GM21576 (cell line): ENCODE measurements around the gene LRMDA.
A peak's percentile ranks its signal among the peaks of the same experiment; 100 is the strongest.
"Not testable (repeated sequence)": the region's sequence is repeated elsewhere in the genome, so short reads cannot be mapped to it uniquely, and the experiment has no call there.

Experiments
- ATAC-seq: cut with Tn5 transposase; IDR thresholded peaks from one replicate; pipeline ENCODE4 v1.9.1; 2021; ENCODE audit warnings: mild to moderate bottlenecking, moderate library complexity; ENCODE audit not compliant: unreplicated experiment

Gene LRMDA

DNA sequence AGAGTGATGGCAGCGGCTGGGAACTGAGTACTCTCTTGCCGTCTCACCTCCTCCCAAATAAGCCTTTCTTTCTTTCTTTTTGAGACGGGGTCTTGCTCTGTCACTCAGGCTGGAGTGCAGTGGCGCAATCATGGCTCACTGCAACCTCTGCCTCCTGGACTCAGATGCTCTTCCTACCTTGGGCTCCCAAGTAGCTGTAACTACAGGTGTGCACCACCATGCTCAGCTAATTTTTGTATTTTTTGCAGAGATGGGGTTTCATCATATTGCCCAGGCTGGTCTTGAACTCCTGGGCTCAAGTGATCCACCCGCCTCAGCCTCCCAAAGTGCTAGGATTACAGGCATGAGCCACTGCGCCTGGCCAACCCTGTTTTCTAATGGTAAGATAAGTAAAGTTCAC lies 174.4 kb downstream of the LRMDA start:
- not testable (repeated sequence) for ATAC-seq

DNA sequence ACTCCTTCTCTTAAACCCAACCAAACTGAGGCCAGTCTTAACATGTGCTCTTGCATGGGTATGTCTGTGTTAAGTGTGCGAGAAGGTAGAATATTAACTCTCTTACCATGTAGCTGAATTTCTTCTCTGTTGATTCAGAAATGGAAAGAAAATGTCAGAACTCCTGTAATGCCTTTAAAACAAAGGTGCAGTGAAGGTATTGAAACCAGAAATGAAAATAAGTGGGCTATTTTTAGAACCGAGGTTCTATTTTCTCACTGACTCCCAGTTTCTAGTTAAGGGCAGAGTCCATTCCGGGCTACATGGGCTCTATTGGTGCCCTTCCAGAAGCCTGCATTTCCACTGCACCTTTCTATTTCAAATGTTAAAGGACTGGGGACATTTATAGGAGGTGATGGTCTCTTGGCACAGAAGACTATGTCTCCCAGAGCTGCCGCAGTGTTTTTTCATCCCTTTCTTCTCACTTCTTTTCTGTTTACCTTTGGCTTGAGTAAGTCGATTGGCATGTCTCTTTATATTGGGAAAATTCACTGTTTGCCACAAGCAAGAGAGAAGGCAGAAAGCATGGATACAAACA lies 174.9 kb downstream of the LRMDA start:
- ATAC-seq = peak; percentile 62

DNA sequence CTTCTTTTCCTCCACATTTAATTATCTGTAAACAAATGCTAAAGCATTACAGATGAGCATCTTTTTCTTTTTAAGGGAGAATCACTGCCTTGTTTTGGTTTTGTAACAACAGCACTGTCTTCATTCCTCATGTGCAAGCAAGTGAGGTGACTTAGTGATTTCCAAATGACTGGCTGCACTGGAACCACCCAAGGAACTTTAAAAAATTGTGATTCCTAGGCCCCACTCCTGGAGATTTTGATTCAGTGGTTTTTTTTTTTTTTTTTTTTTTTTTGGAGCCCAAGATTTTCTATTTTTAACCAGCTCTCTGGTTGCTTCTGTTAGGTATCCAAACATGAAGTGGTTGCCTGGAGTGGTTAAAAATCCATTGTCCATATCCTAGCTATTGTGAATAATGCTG lies 176.2 kb downstream of the LRMDA start:
- no peak for ATAC-seq

DNA sequence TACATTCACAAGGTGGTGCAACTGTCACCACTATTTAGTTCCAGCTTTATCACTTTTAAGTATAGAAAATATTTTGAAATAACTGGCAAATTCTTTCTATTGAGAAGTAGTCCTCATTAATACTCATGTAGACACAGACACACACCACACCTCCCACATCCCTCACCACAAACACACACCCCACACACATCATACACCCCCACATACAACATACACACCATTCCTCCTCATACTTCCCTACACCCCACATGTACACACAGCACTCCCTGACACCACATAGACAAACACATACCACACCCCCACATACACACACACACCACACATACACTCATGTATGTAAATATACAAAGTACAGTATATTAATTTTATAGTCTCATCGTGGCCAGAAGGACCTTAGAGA lies 178.8 kb downstream of the LRMDA start:
- ATAC-seq = no peak

DNA sequence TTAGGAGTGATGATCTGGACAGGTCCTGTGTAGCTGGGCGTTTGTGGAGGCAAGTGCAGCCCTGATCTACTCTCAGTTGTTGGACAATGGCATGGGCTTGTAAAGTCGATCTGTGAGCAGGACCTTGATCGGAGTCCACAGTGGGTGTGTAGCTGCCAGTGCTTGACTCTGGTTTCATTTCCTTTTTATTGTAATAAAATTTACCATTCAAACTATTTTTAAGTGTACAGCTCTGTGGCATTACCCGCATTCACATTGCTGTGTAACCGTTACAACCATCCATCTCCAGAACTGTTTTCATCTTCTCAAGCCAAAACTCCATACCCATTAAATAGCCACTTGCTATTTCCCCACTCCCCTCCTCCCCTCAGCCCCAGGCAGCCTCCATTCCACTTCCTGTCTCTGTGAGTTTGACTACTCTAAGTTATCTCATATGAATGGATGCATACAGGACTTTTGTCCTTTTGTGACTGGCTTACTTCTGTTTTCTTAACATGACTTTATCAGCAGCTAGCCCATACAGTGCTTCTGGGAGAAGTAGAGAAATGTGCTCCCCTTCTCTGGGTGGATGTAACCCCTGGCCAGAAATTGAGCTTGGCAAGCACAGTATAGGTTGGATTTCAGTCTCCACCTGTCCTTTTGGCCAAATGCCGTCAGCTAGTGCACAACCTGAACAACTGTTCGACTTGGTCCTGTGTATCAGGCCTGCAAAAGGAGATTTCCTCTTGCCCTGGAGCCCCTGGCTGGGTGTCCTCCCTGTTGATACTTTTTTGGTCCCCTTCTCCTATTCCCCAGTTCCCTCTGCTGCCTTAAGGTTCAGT lies 180.0 kb downstream of the LRMDA start:
- peak; percentile 46 for ATAC-seq

DNA sequence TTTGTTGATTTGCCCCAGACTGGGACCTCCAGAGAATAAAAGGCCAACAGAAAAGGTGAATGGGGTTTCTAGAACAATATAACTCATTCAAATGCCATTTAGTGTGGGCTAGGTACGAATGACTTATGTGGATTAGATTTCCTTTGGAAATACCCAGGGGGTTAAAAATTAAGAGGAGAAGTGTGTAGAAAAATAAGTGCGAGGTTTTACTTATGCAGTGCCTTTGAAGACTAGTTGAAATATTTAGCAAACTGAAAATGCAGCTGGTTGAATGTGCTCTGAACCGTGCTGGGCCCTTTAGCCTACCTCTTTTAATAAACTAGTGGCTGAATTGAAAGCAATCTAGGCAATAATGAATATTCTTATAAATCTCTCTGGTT lies 180.6 kb downstream of the LRMDA start:
- ATAC-seq = no peak

DNA sequence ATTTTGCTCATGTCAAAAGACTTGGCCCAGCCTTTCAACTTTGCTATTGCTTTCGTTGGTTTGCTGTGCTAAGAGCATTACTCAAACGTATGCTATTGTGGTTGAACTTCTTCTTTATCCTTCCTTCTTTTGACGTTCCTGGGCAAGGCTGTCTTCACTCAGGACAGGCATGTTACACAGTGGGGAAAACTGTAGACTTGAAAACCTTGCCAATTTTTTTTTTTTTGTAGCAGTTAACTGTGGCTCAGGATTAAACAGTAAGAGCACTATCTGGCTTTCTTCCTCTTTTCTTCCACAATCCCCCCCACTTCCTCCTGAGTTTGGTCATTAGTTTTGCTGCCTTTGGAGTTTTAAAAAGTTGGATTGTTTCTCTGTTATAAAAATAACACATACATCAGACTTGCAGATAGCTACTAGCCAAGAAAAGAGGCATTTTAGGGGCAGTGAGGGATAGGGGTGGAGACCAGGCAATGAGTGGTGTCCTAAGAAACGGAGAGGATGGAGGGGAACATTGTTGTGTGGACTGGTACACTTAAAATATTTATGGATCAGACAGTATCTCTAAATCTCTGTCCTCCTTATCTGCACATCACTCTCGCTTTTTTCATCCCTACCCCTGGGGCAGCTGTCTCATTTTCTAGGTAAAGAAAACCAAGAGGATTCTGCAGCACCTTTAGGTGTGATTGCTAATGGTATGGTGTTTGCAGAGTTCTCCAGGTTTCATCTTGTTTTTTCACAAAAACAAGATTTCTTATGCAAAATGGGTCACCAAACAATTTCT lies 181.7 kb downstream of the LRMDA start:
- no peak for ATAC-seq

DNA sequence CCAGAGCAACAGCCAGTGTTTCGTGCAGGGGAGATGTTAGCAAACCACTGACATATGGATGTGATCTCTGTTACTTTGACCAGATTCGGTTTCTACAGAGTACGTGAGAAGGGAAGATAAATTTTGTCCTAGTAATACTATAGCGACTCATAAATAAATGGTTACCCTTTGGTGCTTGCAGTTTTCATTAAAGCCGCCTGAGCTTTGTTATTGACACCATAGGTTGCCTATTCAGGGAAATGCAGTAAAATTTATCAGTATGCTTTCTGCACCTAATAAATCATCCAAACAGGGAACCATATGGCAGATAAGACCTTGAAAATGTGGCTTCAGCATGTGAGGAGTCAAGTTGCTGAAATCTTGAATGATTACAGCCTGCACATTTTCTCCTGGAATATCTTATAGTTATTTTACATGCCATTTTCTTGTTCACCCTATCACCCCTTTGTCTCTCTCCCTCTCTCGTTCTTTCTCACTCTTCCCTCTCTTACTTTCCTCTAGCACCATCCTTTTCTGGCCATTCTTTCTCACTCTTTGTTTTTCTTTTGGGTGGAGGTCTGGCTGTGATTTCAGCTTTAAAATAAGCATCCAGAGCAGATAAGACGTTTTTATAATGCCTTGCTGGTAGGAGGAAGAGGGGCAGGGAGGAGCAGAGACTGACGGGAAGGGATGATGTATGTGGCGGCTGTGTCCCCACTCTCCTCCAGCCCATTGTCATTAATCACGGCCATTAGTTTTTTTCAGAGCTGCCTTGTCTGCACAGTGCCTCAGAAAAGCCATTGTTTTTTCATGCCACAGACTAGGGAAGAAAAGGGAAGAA lies 182.5 kb downstream of the LRMDA start:
- ATAC-seq = no peak

DNA sequence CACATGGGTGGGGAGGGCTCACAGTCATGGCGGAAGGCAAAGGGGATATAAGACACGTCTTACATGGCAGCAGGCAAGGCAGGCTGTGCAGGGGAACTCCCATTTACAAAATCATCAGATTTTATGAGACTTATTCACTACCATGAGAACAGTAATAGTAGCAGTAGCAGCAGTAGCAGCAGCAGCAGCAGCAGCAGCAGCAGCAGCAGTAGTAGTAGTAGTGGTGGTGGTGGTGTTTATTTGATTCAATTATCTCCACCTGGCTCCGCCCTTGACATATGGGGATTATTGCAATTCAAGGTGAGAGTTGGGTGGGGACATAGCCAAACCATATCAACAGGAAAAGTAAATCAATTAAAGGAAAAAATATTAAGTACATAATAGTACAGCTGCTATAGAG lies 184.7 kb downstream of the LRMDA start:
- ATAC-seq = no peak

DNA sequence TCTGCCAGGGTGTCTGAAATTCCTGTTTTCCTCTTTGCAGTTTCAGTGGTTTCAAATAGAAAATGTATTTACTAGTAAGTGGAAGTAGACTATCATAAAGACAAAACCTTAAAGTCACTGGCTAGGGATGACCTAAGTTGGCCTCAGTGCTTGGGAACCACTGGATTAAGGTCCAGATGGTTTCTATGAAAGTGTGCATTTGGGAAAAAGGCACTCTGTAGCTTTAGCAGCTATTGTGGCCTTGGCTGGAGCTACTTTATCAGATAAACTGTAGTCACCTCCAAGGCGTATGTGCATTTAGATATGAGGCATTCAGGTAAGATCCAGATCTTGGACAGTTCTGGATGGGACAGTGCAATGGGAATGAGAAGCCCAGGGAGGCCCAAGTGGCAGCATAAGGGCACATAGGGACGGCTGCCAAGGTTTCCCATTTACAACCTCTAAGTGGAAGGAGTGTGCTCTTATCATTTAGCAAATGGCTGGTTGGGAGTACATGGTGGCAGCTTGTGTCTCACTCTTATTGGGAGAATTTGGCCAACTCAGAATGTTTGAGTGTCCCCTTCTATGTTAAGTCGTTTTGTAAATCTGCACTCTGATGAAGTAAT lies 185.6 kb downstream of the LRMDA start:
- no peak for ATAC-seq

DNA sequence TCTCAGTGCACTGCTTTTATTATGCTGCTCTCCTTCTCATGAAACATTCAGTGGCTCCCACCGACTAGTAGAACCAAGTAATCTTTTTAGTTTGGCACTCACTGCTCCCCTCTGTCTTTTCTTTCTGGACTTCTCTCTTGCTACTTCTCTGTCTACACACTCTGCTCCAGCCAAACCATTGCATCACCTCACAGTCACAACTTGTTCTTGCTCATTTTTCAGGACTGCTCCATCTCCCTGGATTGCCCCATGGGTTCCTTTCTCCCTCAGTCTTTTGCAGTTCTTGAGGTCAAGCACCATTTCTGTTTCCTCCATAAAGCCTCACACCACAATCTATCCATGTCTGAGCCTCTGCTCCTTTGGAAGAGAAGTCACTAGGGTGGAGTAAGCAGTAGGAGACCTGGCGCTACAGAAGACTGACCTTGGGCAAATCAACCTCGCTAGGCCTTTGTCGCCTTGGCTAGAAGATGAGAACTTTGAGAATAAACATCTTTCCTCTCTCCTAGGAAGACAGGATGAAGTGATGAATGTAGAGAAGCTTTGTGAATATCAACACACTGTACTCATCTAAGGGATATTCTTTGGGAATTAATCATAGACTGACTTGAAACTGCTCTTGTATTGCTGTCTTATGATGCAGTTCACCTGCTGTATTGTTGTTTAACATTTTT lies 186.2 kb downstream of the LRMDA start:
- no peak for ATAC-seq

DNA sequence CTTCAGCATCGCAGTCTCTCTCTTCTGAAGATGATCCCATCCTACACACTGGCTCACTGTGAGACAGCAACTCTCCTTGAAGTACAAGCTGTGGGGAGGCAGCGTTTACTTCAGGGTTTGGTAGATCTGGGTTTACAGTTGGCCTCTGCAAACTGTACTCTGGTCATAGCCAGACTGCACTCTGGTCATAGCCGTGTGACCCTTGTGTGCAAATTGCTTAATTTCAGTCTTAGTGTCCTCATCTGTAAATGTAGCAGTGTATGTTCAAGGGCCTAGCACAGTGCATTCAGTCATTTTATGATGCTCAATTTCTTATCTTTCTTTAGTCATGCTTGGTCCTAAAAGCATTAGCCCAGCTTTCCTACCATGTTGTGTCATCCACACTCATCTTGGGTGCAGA lies 188.2 kb downstream of the LRMDA start:
- ATAC-seq = no peak

DNA sequence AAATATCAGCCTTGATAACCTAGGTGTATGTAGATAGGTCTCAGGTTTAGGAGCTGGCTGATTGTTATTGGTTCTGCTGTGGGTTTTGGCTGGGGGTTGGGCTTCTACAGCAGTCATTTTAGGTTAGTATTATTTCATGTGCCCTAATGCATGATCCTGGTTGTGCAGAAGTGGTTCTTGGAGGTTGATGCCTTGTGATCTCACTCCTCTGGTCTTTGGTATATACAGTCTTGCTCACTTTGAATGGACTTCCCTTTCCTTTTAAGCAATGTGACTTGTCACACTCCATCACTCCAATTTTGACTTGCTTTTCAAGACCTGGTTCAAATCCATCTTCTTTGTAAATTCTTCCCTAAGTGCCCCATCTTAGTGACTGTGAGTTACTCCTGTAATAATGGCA lies 188.9 kb downstream of the LRMDA start:
- ATAC-seq = no peak

DNA sequence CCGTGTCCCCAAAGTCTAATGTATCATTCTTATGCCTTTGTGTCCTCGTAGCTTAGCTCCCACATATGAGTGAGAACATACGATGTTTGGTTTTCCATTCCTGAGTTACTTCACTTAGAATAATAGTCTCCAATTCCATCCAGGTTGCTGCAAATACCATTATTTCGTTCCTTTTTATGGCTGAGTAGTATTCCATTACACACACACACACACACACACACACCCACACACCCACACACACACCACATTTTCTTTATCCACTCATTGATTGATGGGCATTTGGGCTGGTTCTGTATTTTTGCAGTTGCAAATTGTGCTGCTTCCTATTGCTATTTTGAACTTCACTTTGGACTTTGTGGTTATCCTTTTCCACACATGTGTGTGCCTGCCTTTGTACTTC lies 189.6 kb downstream of the LRMDA start:
- ATAC-seq = not testable (repeated sequence)

DNA sequence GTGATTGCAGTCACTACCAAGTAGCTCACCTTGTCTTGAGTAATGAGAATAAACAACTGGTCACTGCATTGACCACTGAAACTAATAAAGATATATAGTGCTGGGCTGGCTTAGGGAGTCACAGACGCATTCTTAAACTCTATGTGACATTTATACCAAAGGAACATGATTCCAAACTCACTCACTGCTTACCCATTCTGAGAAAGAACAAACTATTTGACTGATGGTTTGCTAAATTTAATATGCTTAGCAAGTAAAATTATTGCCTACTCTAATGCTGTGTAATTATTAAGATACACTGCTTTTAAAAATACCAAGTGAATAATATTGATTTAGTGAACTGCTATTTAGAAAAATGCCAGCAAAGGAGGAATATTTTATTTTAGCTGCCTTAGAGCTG lies 191.1 kb downstream of the LRMDA start:
- ATAC-seq = no peak

DNA sequence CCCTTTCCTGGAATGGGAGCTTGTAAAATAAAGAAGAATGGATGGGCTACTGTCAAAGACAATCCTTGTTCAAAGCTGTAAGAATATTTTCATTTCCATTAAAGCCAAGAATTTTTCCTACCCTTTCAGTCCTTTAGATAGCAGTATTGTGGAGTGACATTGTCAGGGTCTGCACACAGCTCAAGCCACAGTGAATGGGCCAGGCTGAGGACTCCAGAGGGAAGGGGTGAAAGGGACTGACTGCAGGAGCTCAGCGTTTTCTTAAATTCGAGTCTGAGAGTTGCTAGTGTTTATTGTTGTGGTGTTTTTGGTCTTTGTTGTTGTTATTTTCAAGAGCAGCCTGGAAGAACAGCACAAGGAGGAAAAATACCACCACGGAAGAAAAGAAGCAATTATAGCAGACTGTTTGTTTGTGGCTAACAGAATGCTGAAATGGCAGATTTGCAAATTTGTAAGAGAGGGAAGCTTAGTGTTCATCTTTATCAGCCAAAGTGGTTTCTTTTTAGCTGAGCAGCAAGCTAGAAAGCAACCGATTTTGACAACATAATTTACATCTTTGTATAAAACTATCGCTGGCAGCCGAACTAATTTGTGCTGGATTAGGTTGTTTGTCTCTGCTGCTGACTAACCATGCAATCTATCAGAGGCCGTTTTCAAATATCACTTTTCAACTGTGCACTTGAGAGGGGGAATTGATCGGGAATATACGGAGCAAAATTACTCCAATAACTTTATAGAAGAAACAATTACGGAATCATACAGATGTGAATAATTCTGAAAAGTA lies 192.1 kb downstream of the LRMDA start:
- no peak for ATAC-seq

DNA sequence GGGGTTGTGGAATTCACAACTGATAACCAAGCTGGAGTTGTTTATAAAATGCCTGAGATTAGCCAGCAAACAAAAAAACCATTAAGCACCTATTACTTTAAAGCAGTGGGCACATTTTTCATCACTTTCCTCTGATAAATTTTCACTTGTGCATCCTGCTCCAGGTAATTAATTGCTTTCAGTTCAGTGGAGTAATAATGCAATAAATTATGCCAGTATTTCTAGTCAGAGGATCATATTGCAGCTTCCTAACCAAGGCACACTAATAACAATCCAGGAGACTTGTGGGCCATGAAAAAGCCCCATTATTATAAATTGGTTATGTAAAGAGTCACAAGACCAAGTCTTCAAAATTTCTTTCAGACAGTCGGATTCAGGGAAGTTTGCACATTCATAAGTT lies 193.2 kb downstream of the LRMDA start:
- ATAC-seq = no peak

DNA sequence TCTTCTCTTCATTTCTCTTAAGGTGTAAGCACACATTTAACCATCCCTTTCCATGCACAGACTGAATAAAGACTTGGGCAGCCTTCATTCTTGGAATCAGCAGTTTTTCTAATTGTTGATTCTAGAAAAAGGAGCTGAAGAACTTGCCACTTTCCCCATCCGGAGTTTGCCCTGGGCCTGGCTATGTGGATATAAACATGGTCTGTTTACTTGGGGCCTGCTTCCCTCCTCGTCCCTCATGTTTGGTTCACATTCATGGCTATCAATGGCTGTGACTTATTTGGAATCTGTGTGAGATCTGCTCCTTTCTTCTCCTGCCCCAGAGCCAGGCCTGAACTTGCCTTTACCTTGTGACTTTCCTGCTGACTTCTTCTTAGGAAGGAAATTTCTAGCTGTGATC lies 199.3 kb downstream of the LRMDA start:
- no peak for ATAC-seq

DNA sequence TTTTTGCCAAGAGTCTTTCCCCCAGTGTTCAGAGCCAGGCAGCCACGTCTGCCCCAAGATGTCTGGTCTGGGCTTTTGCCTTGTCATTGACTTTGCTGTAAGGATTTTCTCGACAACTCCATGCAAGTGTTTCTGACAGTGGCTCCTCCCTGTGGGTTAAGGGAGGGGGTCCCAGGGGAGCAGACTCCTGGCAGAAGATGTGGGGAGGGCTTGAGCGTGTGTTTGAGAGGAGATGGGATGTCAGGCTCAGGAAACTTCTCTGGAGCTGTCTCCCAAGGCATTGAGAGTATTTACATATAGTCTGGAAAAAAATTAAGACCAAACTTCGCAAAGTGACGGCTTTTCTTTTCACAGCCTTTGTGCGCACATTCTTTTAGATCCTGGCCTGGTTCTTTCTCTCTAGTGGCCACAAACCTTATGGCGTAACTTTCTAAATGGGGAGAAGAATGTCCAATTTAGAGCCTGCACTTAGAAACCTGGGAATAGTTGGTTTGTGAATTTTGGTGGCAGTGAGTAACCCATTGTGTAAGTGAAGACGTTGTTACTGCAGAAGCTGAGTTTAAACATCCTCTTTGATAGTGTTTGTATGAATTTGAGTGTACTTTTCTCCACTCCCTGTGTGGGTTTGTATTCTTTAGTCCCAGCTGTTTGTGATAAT lies 201.5 kb downstream of the LRMDA start:
- ATAC-seq = no peak
